Lower lobe of right lung (tissue), 2 donors: ENCODE data around the gene PNN. TPM values are rescaled to one million over a fixed set of nuclear protein-coding genes. Genes with fewer than 3 reads are reported as not detected.
"Not testable (repeated sequence)": the region's sequence is repeated elsewhere in the genome, so short reads cannot be mapped to it uniquely, and the experiment has no call there.

Experiments
- ATAC-seq, 2 donors: fragments of 200-7000 bp; cut with Tn5 transposase; one replicate each; pipeline ENCODE4 v1.9.1; 2020 to 2022; ENCODE audit warnings: mild to moderate bottlenecking in 2 of 2, moderate library complexity in 2 of 2
- DNase-seq: peaks from one replicate; pipeline ENCODE4 v3.0.0-alpha.2; 2020
- H3K27ac ChIP-seq: fragments of 200-600 bp; one replicate; pipeline ENCODE4 v1.8.0; 2022
- H3K27me3 ChIP-seq: fragments of 200-600 bp; one replicate; pipeline ENCODE4 v1.8.0; 2022; ENCODE audit warnings: low read depth
- H3K36me3 ChIP-seq: fragments of 200-600 bp; one replicate; pipeline ENCODE4 v1.8.0; 2022; ENCODE audit warnings: mild to moderate bottlenecking
- H3K4me1 ChIP-seq: fragments of 200-600 bp; one replicate; pipeline ENCODE4 v1.8.0; 2022
- H3K4me3 ChIP-seq: fragments of 200-600 bp; one replicate; pipeline ENCODE4 v1.8.0; 2022; ENCODE audit warnings: mild to moderate bottlenecking
- H3K9me3 ChIP-seq: fragments of 200-600 bp; one replicate; pipeline ENCODE4 v1.8.0; 2022
- intact Hi-C: fragments of 100-400 bp; cut with DNase I; formaldehyde crosslinking; loops from one replicate; pipeline ENCODE4 v1.11.0; 2022
- total RNA-seq: library from RNA; stranded (reverse); fragmentation: NEBNext Ultra II Directional; extraction: Animal tissue kit (Norgen Biotek cat#: 25700); gene quantifications from one replicate; pipeline ENCODE4 v1.2.1, GENCODE V29; 2021
- TF ChIP-seq, protein P1 (sequence below): fragments of 200-600 bp; IDR thresholded peaks from one replicate; pipeline ENCODE4 v1.8.0; 2022; ENCODE audit warnings: antibody characterized with exemption, mild to moderate bottlenecking
- donor health status: DM: no; HTN: yes; CAD: no; lungs with severe emphysema.

Gene PNN
- total RNA-seq, 1 donor from 2014 or later = 42.9 TPM

DNA sequence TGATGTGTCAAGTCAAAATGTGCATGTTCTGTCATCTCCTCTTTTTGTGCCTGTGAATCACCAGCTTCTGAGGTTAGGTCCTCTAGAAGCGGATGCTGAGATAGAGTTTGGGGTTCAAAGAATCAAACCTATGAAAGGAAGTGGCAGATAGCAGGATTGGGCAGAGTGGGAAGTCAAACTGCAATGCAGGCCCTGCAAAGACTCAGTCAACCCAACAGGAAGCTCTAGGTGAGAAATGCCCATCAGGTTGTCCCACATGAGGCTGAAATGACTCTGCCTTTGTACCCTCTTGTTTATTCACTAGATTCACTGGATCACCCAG is 54.1 kb downstream of the PNN start:
- ATAC-seq = peak in 1 of 2 donors; percentile 49
- intact Hi-C loops = no loop called here
- Histone ChIP-seq H3K27me3 (no peaks in the 10 kb centered on the region), H3K4me3 (no peak overlapping the region), H3K36me3 (no peaks in the 10 kb centered on the region), H3K9me3 (no peaks in the 10 kb centered on the region), H3K4me1 (peaks cover 10% of the 10 kb centered on the region), H3K27ac (no peak overlapping the region)
- TF ChIP-seq, protein P1, sequence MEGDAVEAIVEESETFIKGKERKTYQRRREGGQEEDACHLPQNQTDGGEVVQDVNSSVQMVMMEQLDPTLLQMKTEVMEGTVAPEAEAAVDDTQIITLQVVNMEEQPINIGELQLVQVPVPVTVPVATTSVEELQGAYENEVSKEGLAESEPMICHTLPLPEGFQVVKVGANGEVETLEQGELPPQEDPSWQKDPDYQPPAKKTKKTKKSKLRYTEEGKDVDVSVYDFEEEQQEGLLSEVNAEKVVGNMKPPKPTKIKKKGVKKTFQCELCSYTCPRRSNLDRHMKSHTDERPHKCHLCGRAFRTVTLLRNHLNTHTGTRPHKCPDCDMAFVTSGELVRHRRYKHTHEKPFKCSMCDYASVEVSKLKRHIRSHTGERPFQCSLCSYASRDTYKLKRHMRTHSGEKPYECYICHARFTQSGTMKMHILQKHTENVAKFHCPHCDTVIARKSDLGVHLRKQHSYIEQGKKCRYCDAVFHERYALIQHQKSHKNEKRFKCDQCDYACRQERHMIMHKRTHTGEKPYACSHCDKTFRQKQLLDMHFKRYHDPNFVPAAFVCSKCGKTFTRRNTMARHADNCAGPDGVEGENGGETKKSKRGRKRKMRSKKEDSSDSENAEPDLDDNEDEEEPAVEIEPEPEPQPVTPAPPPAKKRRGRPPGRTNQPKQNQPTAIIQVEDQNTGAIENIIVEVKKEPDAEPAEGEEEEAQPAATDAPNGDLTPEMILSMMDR = no peak
- no peak for DNase-seq

DNA sequence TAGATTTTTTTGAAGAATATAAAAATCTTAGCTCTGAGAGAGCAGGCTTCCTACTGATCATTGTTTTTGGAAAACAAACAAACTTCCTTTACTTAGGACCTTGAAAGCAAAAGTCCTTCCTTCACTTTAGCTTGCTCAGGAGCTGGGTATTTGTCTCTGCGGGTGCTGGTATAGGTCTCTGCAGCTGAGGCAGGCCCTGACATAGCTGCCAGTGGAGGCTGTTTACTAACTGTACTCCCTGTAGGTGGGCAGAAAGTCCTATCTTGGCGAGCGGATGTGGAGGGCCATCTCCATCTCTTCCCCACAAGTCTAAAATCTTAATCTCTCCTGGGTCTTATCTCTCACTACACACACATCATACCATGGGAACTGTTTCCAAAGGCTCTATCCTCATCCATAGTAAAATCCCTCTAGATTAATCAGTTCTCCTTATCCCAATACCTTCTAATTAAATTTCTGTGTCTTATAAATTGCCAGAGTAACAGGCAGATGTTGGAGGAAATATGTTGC is 54.6 kb downstream of the PNN start:
- no peaks in the 10 kb centered on the region for H3K27me3 ChIP-seq
- intact Hi-C loops = no loop called here

GRCh38 chr14:39230416-39231035 is 55.5 kb downstream of the PNN start:
- ATAC-seq (no peak), DNase-seq (no peak)
- Histone ChIP-seq H3K4me3 (no peak overlapping the region), H3K27me3 (no peaks in the 10 kb centered on the region), H3K27ac (no peak overlapping the region), H3K4me1 (peaks cover 10% of the 10 kb centered on the region), H3K9me3 (no peaks in the 10 kb centered on the region), H3K36me3 (no peaks in the 10 kb centered on the region)
- intact Hi-C loops = no loop called here
- TF ChIP-seq, protein P1 = no peak

More for the DNA sequence above, 54.6 kb downstream of the PNN start:
- TF ChIP-seq, protein P1 = no peak
- Histone ChIP-seq H3K4me1 (peaks cover 10% of the 10 kb centered on the region), H3K9me3 (no peaks in the 10 kb centered on the region), H3K36me3 (no peaks in the 10 kb centered on the region), H3K27ac (no peak overlapping the region), H3K4me3 (no peak overlapping the region)
- ATAC-seq = no peak
- DNase-seq = no peak

DNA sequence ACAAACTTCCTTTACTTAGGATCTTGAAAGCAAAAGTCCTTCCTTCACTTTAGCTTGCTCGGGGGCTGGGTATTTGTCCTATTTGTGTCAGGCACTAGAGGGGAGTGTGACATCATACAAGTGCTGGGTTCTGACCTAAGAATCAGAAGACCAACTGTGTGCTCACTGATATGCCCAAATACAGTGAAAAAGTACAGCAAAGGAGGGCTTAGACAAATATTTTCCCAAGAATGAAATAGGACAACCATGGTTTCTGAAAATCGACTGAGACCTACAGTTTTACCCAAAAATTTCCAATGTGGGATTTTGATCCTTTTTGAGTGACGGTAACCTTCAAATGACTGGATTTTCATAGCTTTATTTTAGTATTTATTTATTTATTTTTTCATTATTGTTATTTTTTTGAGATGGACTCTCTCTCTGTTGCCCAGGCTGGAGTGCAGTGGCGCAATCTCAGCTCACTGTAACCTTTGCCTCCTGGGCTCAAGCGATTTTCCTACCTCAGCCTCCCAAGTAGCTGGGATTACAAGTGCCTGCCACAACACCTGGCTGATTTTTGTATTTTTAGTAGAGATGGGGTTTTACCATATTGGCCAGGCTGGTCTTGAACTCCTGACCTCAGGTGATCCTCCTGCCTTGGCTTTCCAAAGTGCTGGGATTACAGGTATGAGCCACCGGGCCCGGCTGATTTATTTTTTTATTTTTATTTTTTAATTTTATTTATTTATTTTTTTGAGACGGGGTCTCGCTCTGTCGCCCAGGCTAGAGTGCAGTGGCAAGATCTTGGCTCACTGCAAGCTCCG is 56.9 kb downstream of the PNN start:
- intact Hi-C loops, H3K4me3 ChIP-seq, H3K36me3 ChIP-seq, H3K4me1 ChIP-seq, H3K9me3 ChIP-seq, H3K27me3 ChIP-seq, DNase-seq, H3K27ac ChIP-seq: not testable (repeated sequence)
- TF ChIP-seq, protein P1 = peak; percentile 24
- peak; percentile 58 to 66 for ATAC-seq

Other genes with a start within 250 kb of the PNN start
- 56.7 TPM for gene SEC23A, start 72.0 kb upstream of the PNN start, total RNA-seq
- gene GEMIN2, start 60.9 kb upstream of the PNN start, total RNA-seq = 8.4 TPM
- 23.9 TPM for gene TRAPPC6B, start 4.9 kb upstream of the PNN start, total RNA-seq
- gene MIA2, start 58.7 kb downstream of the PNN start, total RNA-seq = 34.2 TPM